ENCODE results near the gene RASD1.
"Not testable (repeated sequence)": the region's sequence is repeated elsewhere in the genome, so short reads cannot be mapped to it uniquely, and the experiment has no call there.

RASD1 gene

DNA sequence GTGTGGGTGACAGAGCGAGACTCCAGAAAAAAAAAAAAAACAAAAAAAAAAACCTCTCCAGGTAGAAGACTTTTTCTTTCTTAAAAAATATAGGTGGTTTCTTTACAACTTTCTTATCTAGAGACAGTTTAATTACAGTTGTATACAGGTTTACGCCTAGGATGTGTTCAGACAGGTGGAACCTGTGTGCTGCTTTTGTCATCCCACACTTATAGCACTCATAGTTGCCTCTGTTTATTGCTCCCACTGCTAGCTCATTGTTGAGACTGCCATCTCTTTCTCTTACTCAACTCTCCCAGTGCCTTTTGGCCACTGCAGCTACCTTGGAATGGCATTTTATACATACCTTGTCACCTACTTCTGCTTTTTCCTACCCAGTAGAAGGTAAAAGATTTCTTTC, 38.5 kb downstream of the RASD1 start:
- DNase-seq (ENCODE audit: low read depth), result no peak
- no peak overlapping the region for H3K4me3 ChIP-seq (ENCODE audit: low read length)
- TF ChIP-seq CTCF (conservative IDR thresholded peaks at IDR 0.05; ENCODE audit: low read length), result no peak

DNA sequence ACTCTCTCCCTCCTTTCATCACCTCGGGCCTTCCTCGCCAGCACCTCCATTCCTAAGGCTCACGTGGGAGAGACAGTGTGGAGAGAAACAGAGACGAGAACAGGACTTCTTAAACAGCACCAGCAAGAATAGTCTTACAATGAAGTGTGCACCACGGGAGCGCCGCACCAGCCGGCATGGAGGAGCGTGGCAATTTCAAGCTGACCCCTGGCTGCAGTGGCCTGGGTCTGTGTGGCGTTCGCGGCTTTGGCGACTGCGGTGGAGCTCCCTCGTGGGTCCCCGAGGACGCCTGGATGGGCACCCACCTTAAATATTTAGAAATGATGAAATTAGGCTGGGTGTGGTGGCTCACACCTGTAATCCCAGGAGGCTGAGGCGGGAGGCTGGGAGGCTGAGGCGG, 39.9 kb downstream of the RASD1 start:
- no peak for TF ChIP-seq CTCF (conservative IDR thresholded peaks at IDR 0.05; ENCODE audit: low read length)
- H3K4me3 ChIP-seq (ENCODE audit: low read length), result no peak overlapping the region

DNA sequence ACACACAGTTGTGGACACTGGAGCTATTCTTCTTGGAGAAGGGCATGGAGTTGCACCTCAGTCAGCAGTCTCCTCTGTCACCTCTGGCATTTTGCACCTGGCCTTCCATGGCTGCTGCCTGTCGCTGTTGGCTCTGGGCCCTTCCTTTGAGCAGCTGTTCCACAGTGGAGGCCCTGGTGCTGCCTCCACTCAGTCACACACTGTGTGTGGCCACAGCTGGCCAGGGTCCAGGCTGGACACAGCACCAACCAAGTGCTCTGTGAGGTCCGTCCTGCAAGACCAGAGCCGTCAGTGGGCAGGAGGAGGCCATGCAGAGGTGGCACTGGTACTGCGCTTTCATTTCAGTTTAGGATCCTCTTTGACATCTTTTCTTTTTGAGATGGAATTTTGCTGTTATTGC, 41.0 kb downstream of the RASD1 start:
- H3K4me3 ChIP-seq (ENCODE audit: low read length), result no peak overlapping the region
- no peak for TF ChIP-seq CTCF (conservative IDR thresholded peaks at IDR 0.05; ENCODE audit: low read length)
- DNase-seq (ENCODE audit: low read depth), result no peak

More for the DNA sequence above, 39.9 kb downstream of the RASD1 start:
- DNase-seq (ENCODE audit: low read depth), result no peak

DNA sequence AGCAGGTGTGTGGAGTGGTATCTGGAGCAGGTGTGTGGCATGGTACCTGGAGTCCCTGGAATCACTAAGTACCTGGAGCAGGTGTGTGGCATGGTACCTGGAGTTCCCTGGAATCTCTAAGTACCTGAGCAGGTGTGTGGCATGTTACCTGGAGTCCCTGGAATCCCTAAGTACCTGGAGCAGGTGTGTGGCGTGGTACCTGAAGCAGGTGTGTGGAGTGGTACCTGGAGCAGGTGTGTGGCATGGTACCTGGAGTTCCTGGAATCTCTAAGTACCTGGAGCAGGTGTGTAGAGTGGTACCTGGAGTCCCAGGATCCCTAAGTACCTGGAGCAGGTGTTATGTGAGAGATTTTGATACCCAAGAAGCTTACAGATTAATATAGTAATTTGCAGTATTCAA, 41.5 kb downstream of the RASD1 start:
- DNase-seq (ENCODE audit: low read depth); H3K4me3 ChIP-seq (ENCODE audit: low read length): not testable (repeated sequence)

GRCh38 chr17:17454276-17454675, 41.9 kb downstream of the RASD1 start:
- TF ChIP-seq CTCF (conservative IDR thresholded peaks at IDR 0.05; ENCODE audit: low read length), result no peak
- DNase-seq (ENCODE audit: low read depth), result no peak
- H3K4me3 ChIP-seq (ENCODE audit: low read length), result no peak overlapping the region

DNA sequence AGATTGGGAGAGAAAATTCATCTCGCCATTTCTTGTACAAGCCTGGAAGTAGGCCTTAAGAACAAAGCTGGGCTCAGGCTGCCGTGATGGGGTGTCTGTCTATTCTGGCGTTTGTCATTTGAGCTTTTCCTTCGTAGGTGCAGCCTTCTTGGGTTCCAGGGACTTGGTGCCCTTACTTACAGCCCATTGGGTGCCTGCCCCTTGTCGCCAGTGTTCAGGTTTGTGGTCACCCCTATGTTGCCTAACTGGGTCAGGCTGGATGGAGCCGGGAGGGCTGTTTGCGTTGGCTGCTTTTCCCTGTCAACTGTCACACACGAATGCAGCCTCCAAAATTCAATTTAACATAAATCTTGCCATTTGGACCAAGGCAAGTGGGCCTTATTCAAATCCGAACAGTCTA, 43.1 kb downstream of the RASD1 start:
- H3K4me3 ChIP-seq (ENCODE audit: low read length), result no peak overlapping the region
- no peak for TF ChIP-seq CTCF (conservative IDR thresholded peaks at IDR 0.05; ENCODE audit: low read length)
- no peak for DNase-seq (ENCODE audit: low read depth)

GRCh38 chr17:17448723-17449122, 47.5 kb downstream of the RASD1 start:
- DNase-seq (ENCODE audit: low read depth), result no peak
- H3K4me3 ChIP-seq (ENCODE audit: low read length), result no peak overlapping the region
- no peak for TF ChIP-seq CTCF (conservative IDR thresholded peaks at IDR 0.05; ENCODE audit: low read length)

DNA sequence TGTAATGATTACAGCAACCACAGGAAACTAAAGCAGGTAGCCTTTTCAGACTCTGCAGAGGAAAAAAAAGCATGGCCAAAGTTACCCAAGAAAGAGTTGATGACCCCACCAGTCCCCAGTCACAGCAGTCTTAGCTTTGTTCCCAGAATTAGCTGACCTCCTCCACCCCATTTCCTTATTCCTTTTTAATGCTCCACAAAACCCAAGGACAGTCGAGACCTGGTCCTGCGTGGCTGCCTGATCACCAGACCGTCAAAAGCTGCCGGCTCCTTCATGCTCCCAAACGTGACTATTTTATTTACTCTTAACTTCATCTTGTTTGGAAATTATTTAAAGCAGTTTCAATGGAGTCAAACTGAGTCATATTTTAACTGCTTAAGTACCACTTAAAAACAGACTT, 48.1 kb downstream of the RASD1 start:
- no peak for DNase-seq (ENCODE audit: low read depth)
- TF ChIP-seq CTCF (conservative IDR thresholded peaks at IDR 0.05; ENCODE audit: low read length), result no peak
- H3K4me3 ChIP-seq (ENCODE audit: low read length), result no peak overlapping the region
